ENCODE data around the gene SLC24A3. TPM values are rescaled to one million over a fixed set of nuclear protein-coding genes. Genes with fewer than 3 reads are reported as not detected.

Gene SLC24A3
- total RNA-seq (1 to 10 TPM; 6.6 to 8.4 TPM), polyA plus RNA-seq (1 to 10 TPM; 1.9 to 5.0 TPM)
- long read RNA-seq, donor 1: 0 reads
- long read RNA-seq, donor 2: 0 reads
- long read RNA-seq, donor 3: 0 reads
- long read RNA-seq, donor 4: 0 reads
- long read RNA-seq, donor 5: 0 reads

GRCh38 chr20:19212469-19212815 is at the start of gene SLC24A3:
Gene SLC24A3 (plus strand): TSS chr20:19212642.
- WGBS, 2 donors: 1% methylated on average over 23 to 61 of the region's 61 CpGs
- Histone ChIP-seq H3K4me3 (peak within 1 kb of the TSS; percentile 64), H3K36me3 (ENCODE audit: control insufficient read depth in 4 of 4, insufficient read depth in 4 of 4, low read length in 4 of 4) (no peaks in the 10 kb centered on the region), H3K4me1 (ENCODE audit: control insufficient read depth in 5 of 5, insufficient read depth in 5 of 5, low read length in 5 of 5) (peaks cover 0 to 26% (median 2%) of the 10 kb centered on the region in 5 donors), H3K9me3 (ENCODE audit: control insufficient read depth in 4 of 4, insufficient read depth in 3 of 4, low read length in 3 of 4) (no peaks in the 10 kb centered on the region), H3K27me3 (ENCODE audit: control insufficient read depth in 3 of 3, insufficient read depth in 3 of 3, low read length in 2 of 3) (peaks cover 0 to 17% (median 0%) of the 10 kb centered on the region in 3 donors), H3K27ac (ENCODE audit: low read depth in 1 of 2, low read length in 1 of 2) (peak within 1 kb of the TSS in 1 of 2 donors; percentile 82), H3K9ac (ENCODE audit: insufficient read depth in 1 of 2, low read length in 2 of 2) (peak within 1 kb of the TSS; percentile 32 to 89)
- ATAC-seq (ENCODE audit: insufficient read depth, low FRiP score): no peak
- DNase-seq: peak; percentile 60 to 79 (median 65)
- TF ChIP-seq, protein P1, sequence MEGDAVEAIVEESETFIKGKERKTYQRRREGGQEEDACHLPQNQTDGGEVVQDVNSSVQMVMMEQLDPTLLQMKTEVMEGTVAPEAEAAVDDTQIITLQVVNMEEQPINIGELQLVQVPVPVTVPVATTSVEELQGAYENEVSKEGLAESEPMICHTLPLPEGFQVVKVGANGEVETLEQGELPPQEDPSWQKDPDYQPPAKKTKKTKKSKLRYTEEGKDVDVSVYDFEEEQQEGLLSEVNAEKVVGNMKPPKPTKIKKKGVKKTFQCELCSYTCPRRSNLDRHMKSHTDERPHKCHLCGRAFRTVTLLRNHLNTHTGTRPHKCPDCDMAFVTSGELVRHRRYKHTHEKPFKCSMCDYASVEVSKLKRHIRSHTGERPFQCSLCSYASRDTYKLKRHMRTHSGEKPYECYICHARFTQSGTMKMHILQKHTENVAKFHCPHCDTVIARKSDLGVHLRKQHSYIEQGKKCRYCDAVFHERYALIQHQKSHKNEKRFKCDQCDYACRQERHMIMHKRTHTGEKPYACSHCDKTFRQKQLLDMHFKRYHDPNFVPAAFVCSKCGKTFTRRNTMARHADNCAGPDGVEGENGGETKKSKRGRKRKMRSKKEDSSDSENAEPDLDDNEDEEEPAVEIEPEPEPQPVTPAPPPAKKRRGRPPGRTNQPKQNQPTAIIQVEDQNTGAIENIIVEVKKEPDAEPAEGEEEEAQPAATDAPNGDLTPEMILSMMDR (IDR thresholded peaks at IDR 0.05; ENCODE audit: control extremely low read depth, extremely low read depth): no peak

DNA sequence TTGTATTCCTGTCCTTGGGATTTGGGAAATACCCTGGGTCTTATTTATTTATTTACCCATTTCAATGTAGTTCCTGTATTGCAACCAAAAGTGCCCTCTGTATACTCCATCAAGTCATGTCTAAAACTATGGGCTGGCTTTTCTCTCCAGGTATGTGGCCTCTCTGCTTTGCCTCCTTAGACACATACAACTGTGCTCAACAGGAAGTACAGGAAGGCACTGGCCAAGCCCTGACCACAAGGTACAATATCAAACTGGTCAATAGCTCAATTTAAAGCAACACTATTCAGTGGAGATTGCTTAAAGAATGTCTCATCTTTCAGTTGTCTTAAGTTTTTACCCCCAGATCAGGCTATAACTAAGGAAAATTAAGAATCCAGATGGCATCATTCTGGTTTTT is 42.3 kb upstream of the SLC24A3 start:
- Histone ChIP-seq H3K9ac (ENCODE audit: insufficient read depth in 1 of 2, low read length in 2 of 2) (no peak overlapping the region), H3K9me3 (ENCODE audit: control insufficient read depth in 4 of 4, insufficient read depth in 3 of 4, low read length in 3 of 4) (peaks cover 0 to 10% (median 0%) of the 10 kb centered on the region in 4 donors), H3K27me3 (ENCODE audit: control insufficient read depth in 3 of 3, insufficient read depth in 3 of 3, low read length in 2 of 3) (no peaks in the 10 kb centered on the region), H3K27ac (ENCODE audit: low read depth in 1 of 2, low read length in 1 of 2) (no peak overlapping the region), H3K36me3 (ENCODE audit: control insufficient read depth in 4 of 4, insufficient read depth in 4 of 4, low read length in 4 of 4) (no peaks in the 10 kb centered on the region), H3K4me1 (ENCODE audit: control insufficient read depth in 5 of 5, insufficient read depth in 5 of 5, low read length in 5 of 5) (no peaks in the 10 kb centered on the region), H3K4me3 (no peak overlapping the region)
- DNase-seq (no peak), ATAC-seq (ENCODE audit: insufficient read depth, low FRiP score) (no peak)
- TF ChIP-seq, protein P1 (IDR thresholded peaks at IDR 0.05; ENCODE audit: control extremely low read depth, extremely low read depth): no peak

DNA sequence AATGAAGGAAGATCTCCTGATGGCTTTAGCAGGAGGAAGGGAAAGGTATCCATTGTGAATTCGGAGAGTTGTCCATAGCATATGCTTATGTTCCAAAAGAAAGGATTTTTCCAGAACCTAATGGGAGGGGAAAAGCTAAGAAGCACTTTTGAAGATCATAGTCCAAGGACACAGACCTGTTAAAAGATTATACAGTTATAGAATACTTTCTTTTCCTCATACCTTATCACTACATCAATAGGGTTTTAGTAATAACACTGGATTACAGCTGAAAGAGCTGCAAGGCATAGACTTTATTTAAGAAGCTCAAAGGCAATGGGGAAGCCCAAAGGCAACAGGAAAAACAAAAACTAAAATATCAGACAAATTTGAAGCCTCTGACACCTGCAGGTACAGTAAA is 39.8 kb upstream of the SLC24A3 start:
- Histone ChIP-seq H3K9ac (ENCODE audit: insufficient read depth in 1 of 2, low read length in 2 of 2) (no peak overlapping the region), H3K4me1 (ENCODE audit: control insufficient read depth in 5 of 5, insufficient read depth in 5 of 5, low read length in 5 of 5) (no peaks in the 10 kb centered on the region), H3K27ac (ENCODE audit: low read depth in 1 of 2, low read length in 1 of 2) (no peak overlapping the region), H3K27me3 (ENCODE audit: control insufficient read depth in 3 of 3, insufficient read depth in 3 of 3, low read length in 2 of 3) (no peaks in the 10 kb centered on the region), H3K4me3 (no peak overlapping the region), H3K9me3 (ENCODE audit: control insufficient read depth in 4 of 4, insufficient read depth in 3 of 4, low read length in 3 of 4) (peaks cover 0 to 2% (median 0%) of the 10 kb centered on the region in 4 donors), H3K36me3 (ENCODE audit: control insufficient read depth in 4 of 4, insufficient read depth in 4 of 4, low read length in 4 of 4) (no peaks in the 10 kb centered on the region)
- ATAC-seq (ENCODE audit: insufficient read depth, low FRiP score): no peak
- TF ChIP-seq, protein P1 (IDR thresholded peaks at IDR 0.05; ENCODE audit: control extremely low read depth, extremely low read depth): no peak
- no peak for DNase-seq
- 79 to 83% methylated on average over 1 of the region's 1 CpG for WGBS, 2 donors

DNA sequence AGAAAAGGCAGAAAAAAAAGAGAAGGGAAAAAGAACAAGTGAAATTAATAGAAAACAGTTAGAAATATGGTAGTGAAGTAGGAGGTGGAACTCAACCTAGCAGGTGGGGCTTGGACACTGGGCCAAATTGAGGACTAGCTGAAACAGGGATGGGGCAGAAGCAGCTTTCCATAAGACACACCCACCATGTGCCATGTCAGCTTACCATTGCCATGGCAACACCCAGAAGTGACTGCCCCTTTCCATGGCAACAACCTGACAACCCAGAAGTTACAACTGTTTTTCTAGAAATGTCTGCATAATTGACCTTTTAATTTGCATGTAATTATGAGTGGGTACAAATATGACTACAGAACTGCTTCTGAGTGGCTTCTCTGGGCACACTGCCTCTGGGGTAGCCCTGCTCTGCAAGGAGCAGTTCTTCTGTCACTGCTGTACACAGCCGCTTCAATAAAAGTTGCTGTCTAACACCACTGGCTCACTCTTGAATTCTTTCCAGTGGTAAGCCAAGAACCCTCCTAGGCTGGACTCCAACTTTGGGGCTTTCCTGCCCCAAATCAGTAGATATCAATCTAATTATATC is 35.9 kb upstream of the SLC24A3 start:
- TF ChIP-seq, protein P1 (IDR thresholded peaks at IDR 0.05; ENCODE audit: control extremely low read depth, extremely low read depth): no peak
- Histone ChIP-seq H3K9ac (ENCODE audit: insufficient read depth in 1 of 2, low read length in 2 of 2) (no peak overlapping the region), H3K4me3 (no peak overlapping the region), H3K4me1 (ENCODE audit: control insufficient read depth in 5 of 5, insufficient read depth in 5 of 5, low read length in 5 of 5) (no peaks in the 10 kb centered on the region), H3K27ac (ENCODE audit: low read depth in 1 of 2, low read length in 1 of 2) (no peak overlapping the region), H3K36me3 (ENCODE audit: control insufficient read depth in 4 of 4, insufficient read depth in 4 of 4, low read length in 4 of 4) (no peaks in the 10 kb centered on the region), H3K27me3 (ENCODE audit: control insufficient read depth in 3 of 3, insufficient read depth in 3 of 3, low read length in 2 of 3) (no peaks in the 10 kb centered on the region), H3K9me3 (ENCODE audit: control insufficient read depth in 4 of 4, insufficient read depth in 3 of 4, low read length in 3 of 4) (no peaks in the 10 kb centered on the region)
- no peak for ATAC-seq (ENCODE audit: insufficient read depth, low FRiP score)
- DNase-seq: no peak
- WGBS, 2 donors: 96% methylated on average over 1 of the region's 1 CpG

Data from lung (tissue), 16 donors.